ENCODE data around the gene SFTPA2.

DNA sequence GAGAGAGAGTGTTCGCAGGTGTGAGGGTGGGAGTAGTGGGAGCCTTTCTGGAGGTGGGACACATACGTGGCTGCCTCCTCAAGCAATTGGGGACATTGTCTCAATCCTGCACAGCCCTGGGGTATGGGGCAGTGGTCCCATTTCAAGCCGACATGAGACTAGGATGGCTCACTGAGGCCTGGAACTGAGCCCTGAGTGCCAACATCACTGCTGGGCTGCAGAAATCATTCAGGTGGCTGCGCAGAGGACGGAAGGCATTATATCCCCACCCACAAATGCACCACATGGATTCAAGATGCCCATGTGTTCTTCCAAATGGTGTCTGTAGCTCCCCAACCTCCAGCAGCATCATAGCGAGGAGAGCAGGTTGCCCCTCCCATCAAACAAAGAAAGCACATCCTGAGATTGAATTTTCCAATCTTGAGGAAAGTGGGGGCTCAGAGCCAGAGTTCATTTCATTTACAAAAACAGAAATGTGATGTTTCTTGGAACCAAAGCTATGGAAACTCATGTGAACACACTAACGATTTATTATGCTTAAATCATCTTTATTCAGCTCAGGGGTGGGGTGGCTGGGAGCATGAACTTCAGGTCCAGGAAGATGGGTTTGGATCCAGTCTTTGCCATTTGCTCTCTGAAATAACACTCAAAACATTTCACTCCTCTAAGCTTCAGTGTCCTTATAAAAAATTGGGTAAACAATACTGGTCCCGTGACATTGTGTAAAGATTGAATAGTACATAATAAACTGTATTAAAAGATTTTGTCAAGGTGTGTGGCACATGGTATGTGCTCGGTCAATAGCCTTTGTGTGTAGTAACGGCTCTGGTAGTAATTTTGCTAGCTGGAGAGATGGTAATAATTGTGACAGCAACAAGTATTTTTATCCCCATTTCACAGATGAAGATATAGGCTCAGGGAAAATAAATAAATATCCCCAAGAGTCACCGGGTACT, 4.6 kb downstream of the SFTPA2 start:
- TF ChIP-seq, protein P1, sequence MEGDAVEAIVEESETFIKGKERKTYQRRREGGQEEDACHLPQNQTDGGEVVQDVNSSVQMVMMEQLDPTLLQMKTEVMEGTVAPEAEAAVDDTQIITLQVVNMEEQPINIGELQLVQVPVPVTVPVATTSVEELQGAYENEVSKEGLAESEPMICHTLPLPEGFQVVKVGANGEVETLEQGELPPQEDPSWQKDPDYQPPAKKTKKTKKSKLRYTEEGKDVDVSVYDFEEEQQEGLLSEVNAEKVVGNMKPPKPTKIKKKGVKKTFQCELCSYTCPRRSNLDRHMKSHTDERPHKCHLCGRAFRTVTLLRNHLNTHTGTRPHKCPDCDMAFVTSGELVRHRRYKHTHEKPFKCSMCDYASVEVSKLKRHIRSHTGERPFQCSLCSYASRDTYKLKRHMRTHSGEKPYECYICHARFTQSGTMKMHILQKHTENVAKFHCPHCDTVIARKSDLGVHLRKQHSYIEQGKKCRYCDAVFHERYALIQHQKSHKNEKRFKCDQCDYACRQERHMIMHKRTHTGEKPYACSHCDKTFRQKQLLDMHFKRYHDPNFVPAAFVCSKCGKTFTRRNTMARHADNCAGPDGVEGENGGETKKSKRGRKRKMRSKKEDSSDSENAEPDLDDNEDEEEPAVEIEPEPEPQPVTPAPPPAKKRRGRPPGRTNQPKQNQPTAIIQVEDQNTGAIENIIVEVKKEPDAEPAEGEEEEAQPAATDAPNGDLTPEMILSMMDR (IDR thresholded peaks at IDR 0.05) = no peak
- peak; percentile 90 for TF ChIP-seq POLR2AphosphoS5 (IDR thresholded peaks at IDR 0.05)
- no peak for TF ChIP-seq POLR2A (IDR thresholded peaks at IDR 0.05)

Data from prostate gland (tissue), 2 donors.